ENCODE data around the gene FOXQ1. TPM values are rescaled to one million over a fixed set of nuclear protein-coding genes. Genes with fewer than 3 reads are reported as not detected.
"Not testable (repeated sequence)": the region's sequence is repeated elsewhere in the genome, so short reads cannot be mapped to it uniquely, and the experiment has no call there.

The FOXQ1 gene
- total RNA-seq, 4 donors from 2014 or later, result 0.45 to 5.5 (median 1.7) TPM

GRCh38 chr6:1317302-1317815 lies 5.5 kb downstream of the FOXQ1 start:
- intact Hi-C loops (cut with DNase I), result no loop called here
- H3K27ac ChIP-seq, result no peak overlapping the region
- 92 to 98% methylated on average over 7 to 8 of the region's 43 CpGs for WGBS, 2 donors
- no peaks in the 10 kb centered on the region for H3K36me3 ChIP-seq
- H3K9me3 ChIP-seq, result no peaks in the 10 kb centered on the region
- no peaks in the 10 kb centered on the region for H3K27me3 ChIP-seq
- peaks cover 0 to 28% of the 10 kb centered on the region in 2 donors for H3K4me1 ChIP-seq
- TF ChIP-seq POLR2A (IDR thresholded peaks at IDR 0.05) (no peak), CTCF (IDR thresholded peaks at IDR 0.05) (no peak)
- no peak for DNase-seq
- H3K4me3 ChIP-seq (replicated peaks in 1 of 3), result no peak overlapping the region

GRCh38 chr6:1318036-1318435 lies 6.1 kb downstream of the FOXQ1 start:
- no peak for TF ChIP-seq CTCF (IDR thresholded peaks at IDR 0.05)
- TF ChIP-seq POLR2A (IDR thresholded peaks at IDR 0.05), result no peak
- H3K4me3 ChIP-seq (replicated peaks in 1 of 3), result no peak overlapping the region
- peaks cover 0 to 35% of the 10 kb centered on the region in 2 donors for H3K4me1 ChIP-seq
- WGBS, 2 donors, result 67 to 84% methylated on average over 6 to 7 of the region's 7 CpGs
- H3K27me3 ChIP-seq, result no peaks in the 10 kb centered on the region
- DNase-seq, result no peak
- intact Hi-C loops (cut with DNase I), result no loop called here
- no peaks in the 10 kb centered on the region for H3K9me3 ChIP-seq
- no peak overlapping the region for H3K27ac ChIP-seq
- no peaks in the 10 kb centered on the region for H3K36me3 ChIP-seq

DNA sequence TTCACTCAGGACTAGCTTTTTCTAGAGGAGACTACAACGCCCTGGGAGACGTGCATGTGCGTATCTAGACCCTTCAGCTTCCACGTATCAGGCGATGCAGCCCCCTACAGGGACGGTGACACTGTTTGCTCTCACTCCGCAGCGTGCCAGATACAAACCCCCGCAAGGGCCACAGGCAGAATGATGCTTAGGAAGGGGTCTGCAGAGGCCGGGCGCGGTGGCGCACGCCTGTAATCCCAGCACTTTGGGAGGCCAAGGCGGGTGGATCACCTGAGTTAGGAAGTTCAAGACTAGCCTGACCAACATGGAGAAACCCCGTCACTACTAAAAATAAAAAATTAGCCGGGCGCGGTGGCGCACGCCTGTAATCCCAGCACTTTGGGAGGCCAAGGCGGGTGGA lies 6.7 kb downstream of the FOXQ1 start:
- H3K4me1 ChIP-seq, result peaks cover 0 to 35% of the 10 kb centered on the region in 2 donors
- DNase-seq; H3K27me3 ChIP-seq; H3K9me3 ChIP-seq; intact Hi-C loops (cut with DNase I); H3K36me3 ChIP-seq; H3K27ac ChIP-seq; H3K4me3 ChIP-seq (replicated peaks in 1 of 3): not testable (repeated sequence)
- 68 to 74% methylated on average over 6 to 8 of the region's 22 CpGs for WGBS, 2 donors

- no peak overlapping the region for H3K27ac ChIP-seq
- intact Hi-C loops (cut with DNase I), result no loop called here
- no peaks in the 10 kb centered on the region for H3K9me3 ChIP-seq
- H3K36me3 ChIP-seq, result no peaks in the 10 kb centered on the region
- H3K27me3 ChIP-seq, result no peaks in the 10 kb centered on the region
- no peak for DNase-seq
- no peak for TF ChIP-seq CTCF (IDR thresholded peaks at IDR 0.05)
- no peak for TF ChIP-seq POLR2A (IDR thresholded peaks at IDR 0.05)
- WGBS, 2 donors, result 6 to 12% methylated on average over 4 of the region's 4 CpGs
- no peak overlapping the region for H3K4me3 ChIP-seq (replicated peaks in 1 of 3)
- peaks cover 0 to 14% of the 10 kb centered on the region in 2 donors for H3K4me1 ChIP-seq
Measured at GRCh38 chr6:1321738-1322137, 9.8 kb downstream of the FOXQ1 start.

GRCh38 chr6:1322156-1322555 lies 10.3 kb downstream of the FOXQ1 start:
- no peaks in the 10 kb centered on the region for H3K9me3 ChIP-seq
- H3K4me3 ChIP-seq (replicated peaks in 1 of 3), result no peak overlapping the region
- H3K4me1 ChIP-seq, result peaks cover 0 to 14% of the 10 kb centered on the region in 2 donors
- intact Hi-C loops (cut with DNase I), result no loop called here
- WGBS, 2 donors, result 71 to 88% methylated on average over 3 of the region's 3 CpGs
- no peak for TF ChIP-seq POLR2A (IDR thresholded peaks at IDR 0.05)
- no peak for TF ChIP-seq CTCF (IDR thresholded peaks at IDR 0.05)
- H3K27ac ChIP-seq, result no peak overlapping the region
- H3K27me3 ChIP-seq, result no peaks in the 10 kb centered on the region
- no peak for DNase-seq
- H3K36me3 ChIP-seq, result no peaks in the 10 kb centered on the region
